ENCODE results near the gene SUGP2.

DNA sequence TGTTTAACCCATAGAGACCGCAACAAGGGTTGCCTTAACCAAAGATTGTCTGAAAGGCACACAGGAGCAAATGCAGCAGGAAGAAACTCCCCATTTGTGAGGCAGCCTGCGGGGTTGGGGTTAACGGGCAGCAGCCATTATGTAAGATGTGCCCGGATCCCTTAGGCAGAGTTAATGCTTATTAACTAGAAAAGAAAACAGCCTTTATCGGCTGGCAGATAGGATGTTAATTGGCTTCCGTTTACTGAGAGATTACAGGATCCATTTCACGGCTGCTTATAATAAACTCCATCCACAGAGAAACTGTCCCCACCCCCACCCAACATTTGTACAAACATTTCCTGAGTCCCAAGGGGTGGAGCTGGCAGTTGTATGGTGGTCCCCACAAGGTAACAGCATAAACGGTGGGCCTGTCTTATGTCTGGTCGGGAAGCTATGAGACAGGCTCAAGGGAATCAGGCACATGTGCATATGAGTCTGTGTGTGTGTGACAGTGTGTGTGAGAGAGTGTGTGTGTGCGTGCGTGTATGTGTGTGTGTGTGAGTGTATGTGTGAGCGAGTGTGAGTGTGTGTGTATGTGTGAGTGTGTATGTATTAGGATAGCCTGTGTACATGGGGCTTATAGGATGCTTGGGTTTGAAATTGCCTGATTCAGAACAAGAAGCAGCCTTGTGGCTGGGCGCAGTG lies 41.0 kb upstream of the SUGP2 start:
- TF ChIP-seq POLR2AphosphoS5 (IDR thresholded peaks at IDR 0.05) (no peak), EP300 (IDR thresholded peaks at IDR 0.05; ENCODE audit: low read depth) (no peak), POLR2A (IDR thresholded peaks at IDR 0.05) (no peak)
- TF ChIP-seq, protein P1, sequence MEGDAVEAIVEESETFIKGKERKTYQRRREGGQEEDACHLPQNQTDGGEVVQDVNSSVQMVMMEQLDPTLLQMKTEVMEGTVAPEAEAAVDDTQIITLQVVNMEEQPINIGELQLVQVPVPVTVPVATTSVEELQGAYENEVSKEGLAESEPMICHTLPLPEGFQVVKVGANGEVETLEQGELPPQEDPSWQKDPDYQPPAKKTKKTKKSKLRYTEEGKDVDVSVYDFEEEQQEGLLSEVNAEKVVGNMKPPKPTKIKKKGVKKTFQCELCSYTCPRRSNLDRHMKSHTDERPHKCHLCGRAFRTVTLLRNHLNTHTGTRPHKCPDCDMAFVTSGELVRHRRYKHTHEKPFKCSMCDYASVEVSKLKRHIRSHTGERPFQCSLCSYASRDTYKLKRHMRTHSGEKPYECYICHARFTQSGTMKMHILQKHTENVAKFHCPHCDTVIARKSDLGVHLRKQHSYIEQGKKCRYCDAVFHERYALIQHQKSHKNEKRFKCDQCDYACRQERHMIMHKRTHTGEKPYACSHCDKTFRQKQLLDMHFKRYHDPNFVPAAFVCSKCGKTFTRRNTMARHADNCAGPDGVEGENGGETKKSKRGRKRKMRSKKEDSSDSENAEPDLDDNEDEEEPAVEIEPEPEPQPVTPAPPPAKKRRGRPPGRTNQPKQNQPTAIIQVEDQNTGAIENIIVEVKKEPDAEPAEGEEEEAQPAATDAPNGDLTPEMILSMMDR (IDR thresholded peaks at IDR 0.05) = no peak

Measured in transverse colon (tissue), 4 donors.